NCI-H1694 treated with DMSO at 0.1 percent for 48 hours (cell line): Measurements from ENCODE around the gene ZSCAN32.

Source experiments
- DNase-seq: peaks from one replicate; lab custom pipeline; 2025; lab: John Stamatoyannopoulos, UW

ZSCAN32 gene

DNA sequence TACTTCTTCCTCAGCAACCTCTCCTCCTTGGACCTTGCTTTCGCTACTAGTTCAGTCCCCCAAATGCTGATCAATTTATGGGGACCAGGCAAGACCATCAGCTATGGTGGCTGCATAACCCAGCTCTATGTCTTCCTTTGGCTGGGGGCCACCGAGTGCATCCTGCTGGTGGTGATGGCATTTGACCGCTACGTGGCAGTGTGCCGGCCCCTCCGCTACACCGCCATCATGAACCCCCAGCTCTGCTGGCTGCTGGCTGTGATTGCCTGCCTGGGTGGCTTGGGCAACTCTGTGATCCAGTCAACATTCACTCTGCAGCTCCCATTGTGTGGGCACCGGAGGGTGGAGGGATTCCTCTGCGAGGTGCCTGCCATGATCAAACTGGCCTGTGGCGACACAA, 44.7 kb downstream of the ZSCAN32 start:
- no peak for DNase-seq

DNA sequence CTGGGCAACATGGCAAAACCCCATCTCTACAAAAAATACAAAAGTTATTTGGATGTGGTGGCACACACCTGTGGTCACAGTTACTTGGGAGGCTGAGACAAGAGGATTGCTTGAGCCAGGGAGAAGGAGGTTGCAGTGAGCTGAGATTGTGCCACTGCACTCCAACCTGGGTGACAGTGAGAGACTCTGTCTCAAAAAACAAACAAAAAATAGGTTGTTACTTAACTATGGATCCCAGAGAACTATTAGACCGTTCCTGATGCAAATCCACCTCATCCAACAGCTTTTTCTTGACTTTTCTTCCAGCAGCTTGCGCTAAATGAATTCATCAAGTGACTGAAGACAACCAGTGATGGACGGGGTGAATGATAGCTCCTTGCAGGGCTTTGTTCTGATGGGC, 45.2 kb downstream of the ZSCAN32 start, which contains the start of gene OR2C1:
Gene OR2C1, plus strand, starts transcription at position 301 of the 400 bp plus-strand sequence. Its CDS starts 52 bp downstream, at position 353.
- no peak for DNase-seq

DNA sequence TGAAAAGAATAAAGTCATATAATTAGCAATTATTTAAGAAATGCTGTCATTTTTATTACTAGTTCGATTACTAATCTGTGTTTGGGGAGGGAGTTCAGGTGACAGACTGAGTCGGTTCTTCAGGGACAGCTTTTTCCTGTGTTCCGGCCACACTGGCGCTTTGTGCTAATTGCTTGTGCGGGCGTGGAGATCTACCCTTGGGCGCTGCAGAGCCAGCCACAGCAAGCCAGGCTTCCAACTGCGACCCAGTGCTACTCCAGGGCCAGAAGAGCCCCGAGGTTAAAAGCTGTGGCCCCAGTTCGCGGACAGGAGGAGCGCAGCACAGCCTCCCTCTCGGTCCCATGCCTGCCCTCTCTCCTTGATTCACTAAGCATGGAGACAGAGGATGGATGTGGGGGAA, 51.6 kb downstream of the ZSCAN32 start:
- DNase-seq = no peak

DNA sequence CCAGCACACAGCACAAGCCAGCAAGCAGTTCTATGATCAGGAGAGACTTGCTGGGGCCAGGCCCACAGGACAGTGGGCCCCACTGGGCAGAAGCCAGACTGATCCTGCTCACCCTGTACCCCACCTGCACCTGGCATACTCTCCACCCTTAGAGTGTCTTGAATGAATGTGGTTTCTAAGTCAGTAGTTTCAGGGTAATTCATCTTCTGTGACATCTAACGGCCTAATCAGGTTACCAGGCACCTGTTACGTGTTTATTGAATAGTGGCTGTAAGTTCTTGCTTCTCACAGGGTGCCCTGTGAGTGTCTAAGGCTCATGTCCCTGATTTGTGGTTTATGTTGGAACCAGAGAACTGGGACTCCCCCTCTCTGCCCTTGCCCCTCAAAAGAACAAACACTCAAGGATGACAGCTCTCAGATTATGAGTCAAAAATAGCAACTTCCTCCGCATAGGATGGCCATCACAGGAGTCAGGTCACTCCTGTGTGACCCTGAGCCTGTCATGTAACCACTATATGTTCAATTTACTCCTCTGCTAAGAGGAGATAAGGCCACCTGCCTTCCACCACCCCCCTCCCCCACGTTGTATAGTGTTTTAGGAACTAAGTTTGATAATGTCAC, 52.1 kb downstream of the ZSCAN32 start:
- DNase-seq = no peak

DNA sequence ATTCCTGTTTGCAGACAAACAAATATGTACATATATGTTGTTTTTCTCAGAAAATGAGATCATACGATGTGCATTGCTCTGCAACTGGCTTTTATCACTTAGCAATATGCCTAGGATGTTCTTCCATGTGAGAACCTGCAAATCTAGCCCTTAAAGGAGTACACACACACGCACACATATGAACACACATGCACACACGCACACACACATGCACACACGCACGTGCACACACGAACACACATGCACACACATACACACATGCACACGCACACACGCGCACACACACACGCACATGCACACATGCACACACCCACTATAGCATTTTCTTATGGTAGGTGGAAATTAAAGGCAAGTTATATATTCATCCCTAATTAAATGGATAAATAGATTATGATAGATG, 53.2 kb downstream of the ZSCAN32 start:
- no peak for DNase-seq

DNA sequence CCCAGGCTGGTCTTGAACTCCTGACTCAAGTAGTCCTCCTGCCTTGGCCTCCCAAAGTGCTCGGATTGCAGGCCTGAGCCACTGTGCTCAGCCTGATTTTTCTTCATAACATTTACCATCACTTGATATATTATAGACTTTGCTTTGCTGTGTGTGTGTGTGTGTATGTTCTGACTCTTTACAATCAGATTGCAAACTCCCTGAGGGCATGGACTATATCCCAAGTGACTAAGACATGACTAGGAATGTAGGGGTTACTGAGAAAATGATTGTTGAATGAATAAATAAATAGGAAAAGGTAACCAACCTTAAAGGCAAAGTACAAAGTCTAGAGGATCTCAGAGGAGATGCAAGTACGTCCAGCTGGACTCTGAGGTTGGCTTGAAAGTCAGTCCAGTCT, 54.8 kb downstream of the ZSCAN32 start:
- DNase-seq = no peak
